Thyroid gland (tissue), 4 donors: ENCODE data around the gene NRG3.

Experiments
- POLR2A ChIP-seq, 2 donors: fragments of 450-650 bp; IDR thresholded peaks; one replicate each; pipeline ENCODE4 v1.6.1; 2017; ENCODE audit warnings: antibody characterized with exemption in 2 of 2, mild to moderate bottlenecking in 2 of 2, moderate library complexity in 1 of 2
- TF ChIP-seq, protein P1 (sequence below), 6 experiments: fragments of 200-600 bp in 3 of 6; fragments of 450-650 bp in 3 of 6; sonication (generic) in 3 of 6; IDR thresholded peaks; one replicate each; pipeline ENCODE4 v1.5.1; 2016 to 2019; ENCODE audit warnings: antibody characterized with exemption in 6 of 6, mild to moderate bottlenecking in 2 of 6, inconsistent platforms in 1 of 6, moderate library complexity in 1 of 6

- TF ChIP-seq, protein P1, sequence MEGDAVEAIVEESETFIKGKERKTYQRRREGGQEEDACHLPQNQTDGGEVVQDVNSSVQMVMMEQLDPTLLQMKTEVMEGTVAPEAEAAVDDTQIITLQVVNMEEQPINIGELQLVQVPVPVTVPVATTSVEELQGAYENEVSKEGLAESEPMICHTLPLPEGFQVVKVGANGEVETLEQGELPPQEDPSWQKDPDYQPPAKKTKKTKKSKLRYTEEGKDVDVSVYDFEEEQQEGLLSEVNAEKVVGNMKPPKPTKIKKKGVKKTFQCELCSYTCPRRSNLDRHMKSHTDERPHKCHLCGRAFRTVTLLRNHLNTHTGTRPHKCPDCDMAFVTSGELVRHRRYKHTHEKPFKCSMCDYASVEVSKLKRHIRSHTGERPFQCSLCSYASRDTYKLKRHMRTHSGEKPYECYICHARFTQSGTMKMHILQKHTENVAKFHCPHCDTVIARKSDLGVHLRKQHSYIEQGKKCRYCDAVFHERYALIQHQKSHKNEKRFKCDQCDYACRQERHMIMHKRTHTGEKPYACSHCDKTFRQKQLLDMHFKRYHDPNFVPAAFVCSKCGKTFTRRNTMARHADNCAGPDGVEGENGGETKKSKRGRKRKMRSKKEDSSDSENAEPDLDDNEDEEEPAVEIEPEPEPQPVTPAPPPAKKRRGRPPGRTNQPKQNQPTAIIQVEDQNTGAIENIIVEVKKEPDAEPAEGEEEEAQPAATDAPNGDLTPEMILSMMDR (IDR thresholded peaks at IDR 0.05): no peak
- no peak for TF ChIP-seq POLR2A (IDR thresholded peaks at IDR 0.05)
Measured at GRCh38 chr10:82552267-82552666, 677.3 kb downstream of the NRG3 start.
